Measurements from ENCODE around the gene GPR153.

- TF ChIP-seq CTCF (IDR thresholded peaks at IDR 0.05) (no peak), POLR2A (IDR thresholded peaks at IDR 0.05) (no peak)
These were observed 54.4 kb downstream of the GPR153 start for GRCh38 chr1:6206520-6206855.
